Right atrium auricular region (tissue), 2 donors: Measurements from ENCODE around the gene SLMAP. TPM values are rescaled to one million over a fixed set of nuclear protein-coding genes. Genes with fewer than 3 reads are reported as not detected.
A peak's percentile ranks its signal among the peaks of the same experiment; 100 is the strongest.

Experiments
- DNase-seq: peaks from one replicate; pipeline ENCODE4 v3.0.0-alpha.2; 2019; ENCODE audit warnings: low spot score
- H3K27ac ChIP-seq, 2 donors: fragments of 200-600 bp; sonication (generic); 1 replicate in 1 of 2; 2 replicates in 1 of 2; pipeline ENCODE4 v1.5.1; 2016 to 2019
- H3K27me3 ChIP-seq, 2 donors: fragments of 200-600 bp; sonication (generic); one replicate each; pipeline versions ENCODE4 v1.5.1 to v1.6.0; 2017 to 2019
- H3K36me3 ChIP-seq: fragments of 200-600 bp; sonication (generic); one replicate; pipeline ENCODE4 v1.5.1; 2016
- H3K4me1 ChIP-seq, 2 donors: fragments of 200-600 bp; sonication (generic); one replicate each; pipeline versions ENCODE4 v1.5.1 to v1.6.0; 2017 to 2019
- H3K4me3 ChIP-seq, 2 donors: fragments of 200-600 bp; sonication (generic); 1 replicate in 1 of 2; 2 replicates in 1 of 2; pipeline ENCODE4 v1.5.1; 2017 to 2019; ENCODE audit warnings: mild to moderate bottlenecking in 1 of 2, moderate library complexity in 1 of 2
- H3K9me3 ChIP-seq, 2 donors: fragments of 200-600 bp; sonication (generic); one replicate each; pipeline ENCODE4 v1.5.1; 2019
- total RNA-seq, 2 donors: library from RNA; depleted of rRNA; stranded (reverse); fragments of >200 nt; gene quantifications; one replicate each; pipeline ENCODE4 v1.1.0, GENCODE V29; 2016
- TF ChIP-seq, protein P1 (sequence below), 2 donors: fragments of 200-600 bp; sonication (generic); IDR thresholded peaks; one replicate each; pipeline ENCODE4 v1.5.1; 2019; ENCODE audit warnings: antibody characterized with exemption in 2 of 2

SLMAP gene
- total RNA-seq, 2 donors from 2014 or later = 220 to 256 TPM

GRCh38 chr3:57942388-57942787 is 186.3 kb downstream of the SLMAP start:
- H3K27ac ChIP-seq = peak overlapping the region; percentile 65 to 70

GRCh38 chr3:57942872-57943283 is 186.8 kb downstream of the SLMAP start:
- H3K27me3 ChIP-seq = no peaks in the 10 kb centered on the region

More at GRCh38 chr3:57942388-57942787, 186.3 kb downstream of the SLMAP start:
- Histone ChIP-seq H3K4me3 (no peak overlapping the region), H3K4me1 (peaks cover 0 to 32% of the 10 kb centered on the region in 2 donors), H3K9me3 (no peaks in the 10 kb centered on the region), H3K36me3 (no peaks in the 10 kb centered on the region), H3K27me3 (no peaks in the 10 kb centered on the region)
- TF ChIP-seq, protein P1, sequence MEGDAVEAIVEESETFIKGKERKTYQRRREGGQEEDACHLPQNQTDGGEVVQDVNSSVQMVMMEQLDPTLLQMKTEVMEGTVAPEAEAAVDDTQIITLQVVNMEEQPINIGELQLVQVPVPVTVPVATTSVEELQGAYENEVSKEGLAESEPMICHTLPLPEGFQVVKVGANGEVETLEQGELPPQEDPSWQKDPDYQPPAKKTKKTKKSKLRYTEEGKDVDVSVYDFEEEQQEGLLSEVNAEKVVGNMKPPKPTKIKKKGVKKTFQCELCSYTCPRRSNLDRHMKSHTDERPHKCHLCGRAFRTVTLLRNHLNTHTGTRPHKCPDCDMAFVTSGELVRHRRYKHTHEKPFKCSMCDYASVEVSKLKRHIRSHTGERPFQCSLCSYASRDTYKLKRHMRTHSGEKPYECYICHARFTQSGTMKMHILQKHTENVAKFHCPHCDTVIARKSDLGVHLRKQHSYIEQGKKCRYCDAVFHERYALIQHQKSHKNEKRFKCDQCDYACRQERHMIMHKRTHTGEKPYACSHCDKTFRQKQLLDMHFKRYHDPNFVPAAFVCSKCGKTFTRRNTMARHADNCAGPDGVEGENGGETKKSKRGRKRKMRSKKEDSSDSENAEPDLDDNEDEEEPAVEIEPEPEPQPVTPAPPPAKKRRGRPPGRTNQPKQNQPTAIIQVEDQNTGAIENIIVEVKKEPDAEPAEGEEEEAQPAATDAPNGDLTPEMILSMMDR (IDR thresholded peaks at IDR 0.05) = no peak
- no peak for DNase-seq

DNA sequence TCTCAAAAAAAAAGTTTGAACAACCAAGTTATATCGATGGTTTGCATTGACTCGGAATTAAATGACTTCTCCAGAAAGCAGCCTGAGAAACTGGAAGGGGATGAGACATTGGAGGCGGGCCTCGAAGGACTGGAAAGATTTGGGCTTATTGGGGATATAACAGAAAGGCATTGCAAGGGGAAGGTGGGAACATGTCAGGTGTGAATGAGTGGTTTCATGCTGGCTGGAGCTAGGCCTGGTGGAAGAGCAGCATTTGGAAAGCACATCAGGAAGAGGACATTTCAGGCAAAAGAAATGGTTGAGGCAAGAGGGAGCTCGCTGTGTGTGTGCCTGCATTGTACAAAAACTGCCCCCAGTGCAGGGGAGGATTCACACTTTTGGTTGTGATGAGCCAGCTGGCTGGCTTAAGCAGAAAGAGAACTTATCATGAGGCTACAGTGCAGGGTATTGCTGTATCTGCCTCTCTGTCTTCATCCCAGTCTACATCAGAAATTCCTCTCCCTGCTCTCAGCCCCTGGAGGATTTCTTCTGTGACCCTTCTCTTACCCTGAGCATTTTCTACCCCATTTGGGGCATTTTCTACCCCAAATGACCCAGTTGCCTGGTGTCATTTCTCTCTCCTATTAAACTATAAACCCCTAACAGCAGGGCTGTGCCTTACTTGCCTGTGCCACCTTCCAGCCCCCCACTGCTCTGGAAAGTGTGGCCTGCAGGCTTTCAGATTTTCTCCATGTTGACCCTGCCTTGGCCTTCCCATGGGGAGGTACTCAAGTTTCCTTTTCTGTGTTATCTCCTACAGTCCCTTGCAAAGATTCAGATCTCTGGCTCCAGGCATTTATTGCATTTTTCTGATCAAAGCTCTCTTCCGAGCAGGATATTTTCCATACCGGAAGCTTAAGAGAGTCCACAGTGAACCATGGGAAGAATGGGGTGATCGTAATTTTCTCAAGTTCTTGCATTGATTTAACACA is 187.7 kb downstream of the SLMAP start:
- no peaks in the 10 kb centered on the region for H3K9me3 ChIP-seq
- no peaks in the 10 kb centered on the region for H3K36me3 ChIP-seq
- peak overlapping the region; percentile 65 to 70 for H3K27ac ChIP-seq
- TF ChIP-seq, protein P1 (IDR thresholded peaks at IDR 0.05) = no peak
- peaks cover 0 to 32% of the 10 kb centered on the region in 2 donors for H3K4me1 ChIP-seq
- no peaks in the 10 kb centered on the region for H3K27me3 ChIP-seq
- DNase-seq = no peak
- no peak overlapping the region for H3K4me3 ChIP-seq

More at GRCh38 chr3:57942872-57943283, 186.8 kb downstream of the SLMAP start:
- Histone ChIP-seq H3K9me3 (no peaks in the 10 kb centered on the region), H3K27ac (peak overlapping the region; percentile 65 to 70), H3K36me3 (no peaks in the 10 kb centered on the region), H3K4me3 (no peak overlapping the region), H3K4me1 (peaks cover 0 to 32% of the 10 kb centered on the region in 2 donors)
- peak; percentile 60 for DNase-seq
- TF ChIP-seq, protein P1 (IDR thresholded peaks at IDR 0.05) = no peak

DNA sequence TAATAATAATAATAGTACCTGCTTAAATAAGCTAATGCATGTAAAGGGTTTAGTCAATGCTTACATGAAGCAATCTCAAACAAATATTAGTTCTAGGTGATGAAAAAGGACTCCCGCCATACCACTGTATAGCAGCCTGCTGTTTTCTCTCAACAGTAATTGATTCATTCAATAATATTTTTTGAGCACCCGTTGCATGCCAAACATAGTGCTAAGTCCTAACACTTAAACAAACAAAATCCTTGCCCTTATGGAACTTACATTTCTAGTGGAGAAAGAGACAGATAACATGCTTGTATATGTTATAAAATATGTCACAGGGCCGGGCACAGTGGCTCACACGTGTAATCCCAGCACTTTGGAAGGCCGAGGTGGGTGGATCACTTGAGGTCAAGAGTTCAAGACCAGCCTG is 190.9 kb downstream of the SLMAP start:
- H3K27me3 ChIP-seq = no peaks in the 10 kb centered on the region
- TF ChIP-seq, protein P1 (IDR thresholded peaks at IDR 0.05) = no peak
- H3K4me1 ChIP-seq = peaks cover 0 to 57% of the 10 kb centered on the region in 2 donors
- no peak overlapping the region for H3K27ac ChIP-seq
- no peaks in the 10 kb centered on the region for H3K36me3 ChIP-seq
- no peak for DNase-seq
- no peaks in the 10 kb centered on the region for H3K9me3 ChIP-seq
- no peak overlapping the region for H3K4me3 ChIP-seq

DNA sequence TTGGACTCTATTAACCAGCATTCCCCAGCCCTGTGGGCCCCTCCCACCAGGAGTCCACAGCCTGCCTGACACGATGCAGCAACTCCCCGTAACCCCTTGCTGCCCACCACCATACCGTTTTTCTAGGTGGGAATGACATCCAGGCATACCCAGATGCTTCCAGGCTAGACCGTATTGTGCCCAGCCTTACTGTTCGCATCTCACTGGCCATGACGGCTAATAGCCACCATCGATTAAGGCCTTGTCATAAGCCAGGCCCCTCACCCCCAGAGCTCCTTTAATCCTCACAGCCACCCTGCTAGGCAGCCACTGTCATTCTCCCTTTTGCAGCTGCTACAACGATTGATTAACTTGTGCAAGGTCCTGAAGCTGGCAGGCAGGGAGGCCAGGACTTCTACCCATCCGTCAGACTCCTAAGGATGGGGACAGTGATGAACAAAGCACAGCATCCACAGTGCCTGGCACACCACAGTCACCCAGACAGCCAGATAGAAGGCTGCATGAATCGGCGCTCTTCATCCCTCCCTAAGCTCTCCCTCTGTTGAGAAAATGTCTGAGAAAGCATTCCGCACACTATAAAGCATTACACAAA is 192.1 kb downstream of the SLMAP start:
- peaks cover 0 to 56% of the 10 kb centered on the region in 2 donors for H3K4me1 ChIP-seq

More for the DNA sequence above, 192.1 kb downstream of the SLMAP start:
- DNase-seq = no peak
- Histone ChIP-seq H3K4me3 (no peak overlapping the region), H3K27ac (no peak overlapping the region), H3K9me3 (no peaks in the 10 kb centered on the region), H3K36me3 (no peaks in the 10 kb centered on the region), H3K27me3 (no peaks in the 10 kb centered on the region)
- TF ChIP-seq, protein P1 (IDR thresholded peaks at IDR 0.05) = no peak
